Tibial artery (tissue), 4 donors: ENCODE measurements around the gene RAD51B.
A peak's percentile ranks its signal among the peaks of the same experiment; 100 is the strongest.

Source experiments
- DNase-seq, 2 donors: peaks; one replicate each; pipeline ENCODE4 v3.0.0-alpha.2; 2019
- H3K27ac ChIP-seq, 2 donors: fragments of 200-600 bp; sonication (generic) in 1 of 2; 1 replicate in 1 of 2; 2 replicates in 1 of 2; pipeline ENCODE4 v1.5.1; 2018 to 2019; ENCODE audit warnings: mild to moderate bottlenecking in 1 of 2
- H3K27me3 ChIP-seq, 2 donors: fragments of 200-600 bp; sonication (generic) in 1 of 2; one replicate each; pipeline versions ENCODE4 v1.5.1 to v1.6.0; 2016 to 2019
- H3K36me3 ChIP-seq, 3 donors: fragments of 200-600 bp; sonication (generic) in 2 of 3; one replicate each; pipeline ENCODE4 v1.5.1; 2016 to 2019; ENCODE audit warnings: mild to moderate bottlenecking in 2 of 3
- H3K4me1 ChIP-seq, 4 donors: fragments of 200-600 bp; sonication (generic) in 2 of 4; 1 replicate in 3 of 4; 2 replicates in 1 of 4; pipeline ENCODE4 v1.5.1; 2016 to 2019
- H3K4me3 ChIP-seq, 2 donors: fragments of 200-600 bp; sonication (generic) in 1 of 2; 1 replicate in 1 of 2; 2 replicates in 1 of 2; pipeline ENCODE4 v1.5.1; 2018 to 2019; ENCODE audit warnings: mild to moderate bottlenecking in 2 of 2
- H3K9me3 ChIP-seq, 3 donors: fragments of 200-600 bp; sonication (generic) in 1 of 3; one replicate each; pipeline ENCODE4 v1.5.1; 2016 to 2019
- CTCF ChIP-seq, 2 experiments: fragments of 200-600 bp in 1 of 2; fragments of 450-650 bp in 1 of 2; IDR thresholded peaks; one replicate each; pipeline ENCODE4 v1.5.1; 2017 to 2019; ENCODE audit warnings: antibody characterized with exemption in 2 of 2, mild to moderate bottlenecking in 1 of 2, moderate library complexity in 1 of 2
- intact Hi-C: fragments of 100-400 bp; cut with DNase I; formaldehyde crosslinking; loops from one replicate; pipeline ENCODE4 v1.15.0; 2023; ENCODE audit warnings: low total_unique reads

RAD51B gene

GRCh38 chr14:68730348-68730747 lies 910.8 kb downstream of the RAD51B start:
- no peaks in the 10 kb centered on the region for H3K27me3 ChIP-seq
- no peaks in the 10 kb centered on the region for H3K36me3 ChIP-seq
- intact Hi-C loops = no loop called here
- H3K4me3 ChIP-seq = no peak overlapping the region
- DNase-seq = no peak
- peaks cover 0 to 4% (median under 1%) of the 10 kb centered on the region in 4 donors for H3K4me1 ChIP-seq
- no peaks in the 10 kb centered on the region for H3K9me3 ChIP-seq
- TF ChIP-seq CTCF (IDR thresholded peaks at IDR 0.05) = no peak
- H3K27ac ChIP-seq = no peak overlapping the region

GRCh38 chr14:68730811-68731425 lies 911.3 kb downstream of the RAD51B start:
- no peak for TF ChIP-seq CTCF (IDR thresholded peaks at IDR 0.05)
- H3K36me3 ChIP-seq = no peaks in the 10 kb centered on the region
- no peaks in the 10 kb centered on the region for H3K9me3 ChIP-seq
- intact Hi-C loops = no loop called here
- H3K27ac ChIP-seq = no peak overlapping the region
- peaks cover 0 to 10% (median 6%) of the 10 kb centered on the region in 4 donors for H3K4me1 ChIP-seq
- no peak overlapping the region for H3K4me3 ChIP-seq
- H3K27me3 ChIP-seq = no peaks in the 10 kb centered on the region
- DNase-seq = no peak

- no peak overlapping the region for H3K4me3 ChIP-seq
- no peak overlapping the region for H3K27ac ChIP-seq
- DNase-seq = peak; percentile 55 to 71
- no peak for TF ChIP-seq CTCF (IDR thresholded peaks at IDR 0.05)
- no peaks in the 10 kb centered on the region for H3K27me3 ChIP-seq
- H3K36me3 ChIP-seq = no peaks in the 10 kb centered on the region
- H3K9me3 ChIP-seq = no peaks in the 10 kb centered on the region
- H3K4me1 ChIP-seq = peaks cover 0 to 22% (median 18%) of the 10 kb centered on the region in 4 donors
- intact Hi-C loops = no loop called here
Measured at GRCh38 chr14:68733086-68733914, 913.7 kb downstream of the RAD51B start.

- no peak for TF ChIP-seq CTCF (IDR thresholded peaks at IDR 0.05)
- Histone ChIP-seq H3K9me3 (no peaks in the 10 kb centered on the region), H3K27me3 (no peaks in the 10 kb centered on the region), H3K4me1 (peaks cover 0 to 22% (median 18%) of the 10 kb centered on the region in 4 donors), H3K27ac (no peak overlapping the region), H3K36me3 (no peaks in the 10 kb centered on the region), H3K4me3 (no peak overlapping the region)
- no peak for DNase-seq
- intact Hi-C loops = no loop called here
Measured at GRCh38 chr14:68734231-68734732, 914.7 kb downstream of the RAD51B start.

GRCh38 chr14:68735856-68736255 lies 916.3 kb downstream of the RAD51B start:
- Histone ChIP-seq H3K4me1 (peaks cover 0 to 22% (median 18%) of the 10 kb centered on the region in 4 donors), H3K4me3 (no peak overlapping the region), H3K27me3 (no peaks in the 10 kb centered on the region), H3K36me3 (no peaks in the 10 kb centered on the region), H3K9me3 (no peaks in the 10 kb centered on the region), H3K27ac (peak overlapping the region; percentile 74 to 77)
- intact Hi-C loops = no loop called here
- DNase-seq = peak in 1 of 2 donors; percentile 1
- TF ChIP-seq CTCF (IDR thresholded peaks at IDR 0.05) = no peak
